Natural killer cell (primary cell): ENCODE results near the gene WWC2. TPM values are rescaled to one million over a fixed set of nuclear protein-coding genes. Genes with fewer than 3 reads are reported as not detected.

Source experiments
- ATAC-seq, 3 donors: fragments of 150-1000 bp in 2 of 3; fragments of 200-7000 bp in 1 of 3; cut with Tn5 transposase; 1 replicate in 1 of 3; 2 replicates in 2 of 3; pipeline ENCODE4 v1.10.0; 2021; ENCODE audit warnings: mild to moderate bottlenecking in 2 of 3, moderate library complexity in 2 of 3
- DNase-seq, 2 donors: peaks; one replicate each; pipeline versions ENCODE4 v3.0.0 to v3.0.0-alpha.2; 2013 to 2021; ENCODE audit warnings: mixed read lengths in 1 of 2
- H3K27ac ChIP-seq: one replicate; pipeline ENCODE4 v1.5.1; 2013; ENCODE audit warnings: mild to moderate bottlenecking, low read length
- H3K27me3 ChIP-seq: one replicate; pipeline ENCODE4 v1.6.1; 2013; ENCODE audit warnings: low read length; ENCODE audit not compliant: control insufficient read depth, insufficient read depth
- H3K36me3 ChIP-seq: one replicate; pipeline ENCODE4 v1.6.1; 2013; ENCODE audit warnings: low read length; ENCODE audit not compliant: control insufficient read depth, insufficient read depth
- H3K4me1 ChIP-seq: one replicate; pipeline ENCODE4 v1.6.1; 2013; ENCODE audit warnings: low read length; ENCODE audit not compliant: control insufficient read depth, insufficient read depth
- H3K4me3 ChIP-seq: one replicate; pipeline ENCODE4 v1.5.1; 2013; ENCODE audit warnings: low read length
- H3K9me3 ChIP-seq: one replicate; pipeline ENCODE4 v1.6.1; 2013; ENCODE audit warnings: low read length; ENCODE audit not compliant: control insufficient read depth, insufficient read depth
- H3K27ac Mint-ChIP-seq, 2 donors: one replicate each; pipeline ENCODE4 v1.8.0; 2022; ENCODE audit warnings: mild to moderate bottlenecking in 2 of 2, mixed read lengths in 2 of 2, moderate library complexity in 1 of 2
- H3K27me3 Mint-ChIP-seq, 2 donors: one replicate each; pipeline ENCODE4 v1.8.0; 2022; ENCODE audit warnings: low read depth in 2 of 2, mixed read lengths in 2 of 2
- H3K36me3 Mint-ChIP-seq: one replicate; pipeline ENCODE4 v1.8.0; 2022; ENCODE audit warnings: mixed read lengths
- H3K4me1 Mint-ChIP-seq, 2 donors: one replicate each; pipeline ENCODE4 v1.8.0; 2022; ENCODE audit warnings: mixed read lengths in 2 of 2
- H3K4me3 Mint-ChIP-seq: one replicate; pipeline ENCODE4 v1.8.0; 2022; ENCODE audit warnings: mild to moderate bottlenecking, moderate library complexity, mixed read lengths
- H3K9me3 Mint-ChIP-seq, 2 donors: one replicate each; pipeline ENCODE4 v1.8.0; 2022; ENCODE audit warnings: mixed read lengths in 2 of 2
- WGBS: methylation state at CpG from one replicate; pipeline ENCODE4 v1.1.7; 2013; ENCODE audit warnings: missing lambda C conversion rate; ENCODE audit not compliant: insufficient coverage; 5-methylcytosine and 5-hydroxymethylcytosine counted together
- intact Hi-C: fragments of 100-400 bp; cut with micrococcal nuclease; formaldehyde crosslinking; loops from one replicate; pipeline ENCODE4 v1.14.2; 2022
- total RNA-seq, 4 donors: library from RNA; stranded (reverse); fragments of 120-200 nt in 1 of 4; gene quantifications; one replicate each; pipeline versions ENCODE4 v1.2.3 to v1.2.4, GENCODE V29; 2013 to 2022
- TF ChIP-seq, protein P1 (sequence below): fragments of 200-600 bp; IDR thresholded peaks from one replicate; pipeline ENCODE4 v1.8.0; 2022; ENCODE audit warnings: antibody characterized with exemption

WWC2 gene
- total RNA-seq, 3 donors from 2014 or later (not counting 1 experiment from before 2014, with no cell fraction given), result 8.2 to 22.7 (median 9.2) TPM

DNA sequence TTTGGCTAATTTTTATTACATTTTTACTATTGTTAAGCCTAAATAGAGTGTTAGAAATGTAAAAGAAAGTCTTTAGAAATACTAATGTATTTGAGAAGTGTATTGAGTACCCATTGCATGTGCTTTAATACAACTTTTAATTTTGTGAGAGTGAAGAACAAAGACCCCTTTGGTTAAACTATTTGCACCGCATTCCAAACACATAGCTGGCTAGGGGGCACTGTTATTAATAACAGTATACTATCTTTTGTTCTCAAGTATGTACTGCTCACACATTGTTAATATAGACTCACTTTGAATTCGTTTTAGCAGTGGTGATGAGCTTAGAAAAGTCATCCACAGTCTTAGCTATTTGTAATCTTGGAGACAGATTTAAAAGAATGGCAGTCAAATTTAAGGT is 114.9 kb downstream of the WWC2 start:
- Mint-ChIP-seq H3K4me1 (no peaks in the 10 kb centered on the region), H3K9me3 (no peaks in the 10 kb centered on the region), H3K4me3 (no peak overlapping the region), H3K27me3 (no peaks in the 10 kb centered on the region), H3K36me3 (no peaks in the 10 kb centered on the region), H3K27ac (no peak overlapping the region)
- Histone ChIP-seq H3K9me3 (no peaks in the 10 kb centered on the region), H3K27ac (no peak overlapping the region), H3K4me3 (no peak overlapping the region), H3K27me3 (no peaks in the 10 kb centered on the region), H3K4me1 (no peaks in the 10 kb centered on the region), H3K36me3 (no peaks in the 10 kb centered on the region)
- ATAC-seq, result no peak
- intact Hi-C loops, result no loop called here
- TF ChIP-seq, protein P1, sequence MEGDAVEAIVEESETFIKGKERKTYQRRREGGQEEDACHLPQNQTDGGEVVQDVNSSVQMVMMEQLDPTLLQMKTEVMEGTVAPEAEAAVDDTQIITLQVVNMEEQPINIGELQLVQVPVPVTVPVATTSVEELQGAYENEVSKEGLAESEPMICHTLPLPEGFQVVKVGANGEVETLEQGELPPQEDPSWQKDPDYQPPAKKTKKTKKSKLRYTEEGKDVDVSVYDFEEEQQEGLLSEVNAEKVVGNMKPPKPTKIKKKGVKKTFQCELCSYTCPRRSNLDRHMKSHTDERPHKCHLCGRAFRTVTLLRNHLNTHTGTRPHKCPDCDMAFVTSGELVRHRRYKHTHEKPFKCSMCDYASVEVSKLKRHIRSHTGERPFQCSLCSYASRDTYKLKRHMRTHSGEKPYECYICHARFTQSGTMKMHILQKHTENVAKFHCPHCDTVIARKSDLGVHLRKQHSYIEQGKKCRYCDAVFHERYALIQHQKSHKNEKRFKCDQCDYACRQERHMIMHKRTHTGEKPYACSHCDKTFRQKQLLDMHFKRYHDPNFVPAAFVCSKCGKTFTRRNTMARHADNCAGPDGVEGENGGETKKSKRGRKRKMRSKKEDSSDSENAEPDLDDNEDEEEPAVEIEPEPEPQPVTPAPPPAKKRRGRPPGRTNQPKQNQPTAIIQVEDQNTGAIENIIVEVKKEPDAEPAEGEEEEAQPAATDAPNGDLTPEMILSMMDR, result no peak
- no CpG with 5 or more reads among the region's 2 CpGs for WGBS
- no peak for DNase-seq

DNA sequence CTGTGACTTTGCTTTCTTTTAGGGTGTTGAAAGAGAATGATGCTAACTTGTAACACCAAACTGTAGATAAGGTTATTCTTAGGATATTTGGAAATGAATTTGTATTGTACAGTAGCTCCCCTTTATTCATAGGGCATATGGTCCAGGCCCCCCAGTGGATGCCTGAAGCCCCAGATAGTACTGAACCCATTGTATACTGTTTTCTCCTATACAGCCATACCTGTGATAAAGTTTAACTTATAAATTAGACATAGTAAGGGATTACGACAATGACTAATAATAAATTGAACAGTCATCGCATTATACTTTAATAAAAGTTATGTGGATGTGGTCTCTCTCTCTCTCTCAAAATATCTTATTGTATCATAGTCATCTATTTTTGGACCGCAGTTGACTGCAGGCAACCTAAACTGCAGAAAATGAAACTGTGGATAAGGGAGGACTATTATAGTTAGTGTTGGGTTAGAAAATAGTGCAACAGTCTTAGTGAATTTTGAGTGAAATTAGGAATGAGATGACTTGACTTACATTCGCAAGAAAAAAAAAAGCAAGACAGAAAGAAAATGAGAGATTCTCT is 115.9 kb downstream of the WWC2 start:
- TF ChIP-seq, protein P1, result no peak
- H3K9me3 Mint-ChIP-seq, result no peaks in the 10 kb centered on the region
- H3K27me3 Mint-ChIP-seq, result no peaks in the 10 kb centered on the region
- no peak overlapping the region for H3K4me3 ChIP-seq
- DNase-seq (no peak), ATAC-seq (no peak)
- no peaks in the 10 kb centered on the region for H3K4me1 ChIP-seq
- H3K4me1 Mint-ChIP-seq, result no peaks in the 10 kb centered on the region
- H3K36me3 Mint-ChIP-seq, result no peaks in the 10 kb centered on the region
- no peak overlapping the region for H3K4me3 Mint-ChIP-seq
- H3K27ac Mint-ChIP-seq, result no peak overlapping the region
- H3K36me3 ChIP-seq, result no peaks in the 10 kb centered on the region
- no peaks in the 10 kb centered on the region for H3K27me3 ChIP-seq
- 100% methylated on average over 2 of the region's 4 CpGs for WGBS
- intact Hi-C loops, result no loop called here
- no peaks in the 10 kb centered on the region for H3K9me3 ChIP-seq
- no peak overlapping the region for H3K27ac ChIP-seq

DNA sequence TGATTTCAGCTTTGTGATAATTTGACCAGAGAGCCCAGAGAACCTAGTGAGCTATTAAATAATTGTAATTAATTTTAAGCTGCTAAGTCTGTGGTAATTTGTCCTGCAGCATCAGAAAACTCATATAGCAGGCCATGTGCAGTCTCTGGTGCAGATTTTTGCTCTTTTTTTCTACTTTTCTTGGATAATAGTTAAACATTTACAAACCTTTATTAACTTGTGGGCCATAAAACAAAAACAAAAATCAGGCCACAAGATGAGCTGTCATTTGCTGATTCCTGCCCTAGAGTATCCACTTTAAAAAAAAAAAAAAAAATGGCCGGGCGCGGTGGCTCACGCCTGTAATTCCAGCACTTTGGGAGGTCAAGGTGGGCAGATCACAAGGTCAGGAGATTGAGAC is 121.2 kb downstream of the WWC2 start:
- Histone ChIP-seq H3K36me3 (no peaks in the 10 kb centered on the region), H3K4me1 (no peaks in the 10 kb centered on the region), H3K4me3 (no peak overlapping the region), H3K27ac (no peak overlapping the region), H3K9me3 (no peaks in the 10 kb centered on the region), H3K27me3 (no peaks in the 10 kb centered on the region)
- H3K27ac Mint-ChIP-seq, result no peak overlapping the region
- H3K4me3 Mint-ChIP-seq, result no peak overlapping the region
- no CpG with 5 or more reads among the region's 4 CpGs for WGBS
- intact Hi-C loops, result no loop called here
- H3K9me3 Mint-ChIP-seq, result no peaks in the 10 kb centered on the region
- H3K36me3 Mint-ChIP-seq, result no peaks in the 10 kb centered on the region
- TF ChIP-seq, protein P1, result no peak
- no peak for ATAC-seq
- no peaks in the 10 kb centered on the region for H3K27me3 Mint-ChIP-seq
- no peaks in the 10 kb centered on the region for H3K4me1 Mint-ChIP-seq
- no peak for DNase-seq

DNA sequence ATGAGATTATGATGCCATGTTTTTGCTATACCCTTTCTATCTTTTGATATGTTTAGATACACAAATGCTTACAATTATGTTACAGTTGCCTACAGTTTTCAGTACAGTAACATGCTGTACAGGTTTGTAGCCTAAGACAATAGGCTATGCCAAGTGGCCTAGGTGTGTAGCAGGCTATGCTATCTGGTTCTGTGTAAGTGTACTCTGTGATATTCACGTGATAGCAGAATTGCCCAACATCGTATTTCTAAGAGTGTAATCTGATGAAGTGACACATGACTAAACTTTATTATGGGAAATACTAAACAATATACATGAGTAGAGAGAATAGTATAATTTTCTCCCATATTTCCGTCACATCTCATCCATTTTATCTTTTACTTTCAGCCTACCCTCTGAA is 124.0 kb downstream of the WWC2 start:
- H3K4me3 ChIP-seq, result no peak overlapping the region
- no peaks in the 10 kb centered on the region for H3K9me3 ChIP-seq
- no peaks in the 10 kb centered on the region for H3K36me3 ChIP-seq
- intact Hi-C loops, result no loop called here
- Mint-ChIP-seq H3K4me3 (no peak overlapping the region), H3K27me3 (peaks cover 0 to 4% of the 10 kb centered on the region in 2 donors), H3K9me3 (no peaks in the 10 kb centered on the region), H3K27ac (no peak overlapping the region), H3K36me3 (no peaks in the 10 kb centered on the region), H3K4me1 (no peaks in the 10 kb centered on the region)
- H3K27me3 ChIP-seq, result no peaks in the 10 kb centered on the region
- no CpG with 5 or more reads among the region's 3 CpGs for WGBS
- ATAC-seq, result no peak
- no peak for DNase-seq
- TF ChIP-seq, protein P1, result no peak
- H3K4me1 ChIP-seq, result no peaks in the 10 kb centered on the region
- no peak overlapping the region for H3K27ac ChIP-seq
